Measurements from ENCODE around the gene USP13.
A peak's percentile ranks its signal among the peaks of the same experiment; 100 is the strongest.
"Not testable (repeated sequence)": the region's sequence is repeated elsewhere in the genome, so short reads cannot be mapped to it uniquely, and the experiment has no call there.

The USP13 gene, protein sequence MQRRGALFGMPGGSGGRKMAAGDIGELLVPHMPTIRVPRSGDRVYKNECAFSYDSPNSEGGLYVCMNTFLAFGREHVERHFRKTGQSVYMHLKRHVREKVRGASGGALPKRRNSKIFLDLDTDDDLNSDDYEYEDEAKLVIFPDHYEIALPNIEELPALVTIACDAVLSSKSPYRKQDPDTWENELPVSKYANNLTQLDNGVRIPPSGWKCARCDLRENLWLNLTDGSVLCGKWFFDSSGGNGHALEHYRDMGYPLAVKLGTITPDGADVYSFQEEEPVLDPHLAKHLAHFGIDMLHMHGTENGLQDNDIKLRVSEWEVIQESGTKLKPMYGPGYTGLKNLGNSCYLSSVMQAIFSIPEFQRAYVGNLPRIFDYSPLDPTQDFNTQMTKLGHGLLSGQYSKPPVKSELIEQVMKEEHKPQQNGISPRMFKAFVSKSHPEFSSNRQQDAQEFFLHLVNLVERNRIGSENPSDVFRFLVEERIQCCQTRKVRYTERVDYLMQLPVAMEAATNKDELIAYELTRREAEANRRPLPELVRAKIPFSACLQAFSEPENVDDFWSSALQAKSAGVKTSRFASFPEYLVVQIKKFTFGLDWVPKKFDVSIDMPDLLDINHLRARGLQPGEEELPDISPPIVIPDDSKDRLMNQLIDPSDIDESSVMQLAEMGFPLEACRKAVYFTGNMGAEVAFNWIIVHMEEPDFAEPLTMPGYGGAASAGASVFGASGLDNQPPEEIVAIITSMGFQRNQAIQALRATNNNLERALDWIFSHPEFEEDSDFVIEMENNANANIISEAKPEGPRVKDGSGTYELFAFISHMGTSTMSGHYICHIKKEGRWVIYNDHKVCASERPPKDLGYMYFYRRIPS

DNA sequence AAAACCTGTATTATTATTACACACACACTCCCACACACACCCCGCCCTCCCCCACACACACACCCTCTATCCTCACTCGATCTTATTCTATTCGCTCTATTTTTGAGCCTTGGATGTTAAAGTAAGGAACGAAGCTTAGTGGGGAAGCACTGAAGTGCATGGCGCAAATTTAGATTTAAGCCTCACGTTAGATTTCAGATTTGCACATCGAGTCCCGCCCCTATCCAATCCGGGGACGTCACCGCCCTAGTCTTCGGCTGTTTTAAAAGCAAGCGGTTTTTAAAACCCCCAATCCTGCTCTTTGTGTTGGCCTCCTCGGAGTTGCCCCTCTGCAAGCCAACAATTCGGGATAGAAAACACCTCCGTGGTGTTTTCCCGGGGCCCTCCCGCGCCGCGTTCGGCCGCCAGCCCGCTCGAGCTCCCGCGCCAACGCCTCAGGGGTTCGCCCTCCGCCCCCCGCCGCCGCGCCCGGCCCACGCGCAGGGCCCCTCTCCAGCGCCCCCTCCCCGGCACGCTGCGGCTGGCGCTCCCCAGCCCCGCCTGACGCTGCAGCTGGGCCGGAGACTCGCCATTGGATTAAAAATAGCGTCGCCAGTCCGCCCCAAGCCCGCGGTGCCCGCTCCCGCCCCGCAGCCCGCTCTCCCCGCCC lies at the start of gene USP13:
Gene USP13 (plus strand): TSS at position 594 of the 649 bp plus-strand sequence. CDS start 186 bp downstream, outside the sequence.
- DNase-seq = peak; percentile 88

- DNase-seq = no peak
These were observed 49.5 kb upstream of the USP13 start for GRCh38 chr3:179603321-179603720.

GRCh38 chr3:179603831-179604230 lies 49.0 kb upstream of the USP13 start:
- no peak for DNase-seq

GRCh38 chr3:179604321-179605078 lies 48.3 kb upstream of the USP13 start, which contains the start of the genes MRPL47 and NDUFB5:
Gene MRPL47 (minus strand): TSS chr3:179604638. CDS start chr3:179604624, 14 bp downstream.
Gene NDUFB5 (plus strand): TSS chr3:179604794. CDS start chr3:179604816, 22 bp downstream.
- DNase-seq = peak; percentile 95

DNA sequence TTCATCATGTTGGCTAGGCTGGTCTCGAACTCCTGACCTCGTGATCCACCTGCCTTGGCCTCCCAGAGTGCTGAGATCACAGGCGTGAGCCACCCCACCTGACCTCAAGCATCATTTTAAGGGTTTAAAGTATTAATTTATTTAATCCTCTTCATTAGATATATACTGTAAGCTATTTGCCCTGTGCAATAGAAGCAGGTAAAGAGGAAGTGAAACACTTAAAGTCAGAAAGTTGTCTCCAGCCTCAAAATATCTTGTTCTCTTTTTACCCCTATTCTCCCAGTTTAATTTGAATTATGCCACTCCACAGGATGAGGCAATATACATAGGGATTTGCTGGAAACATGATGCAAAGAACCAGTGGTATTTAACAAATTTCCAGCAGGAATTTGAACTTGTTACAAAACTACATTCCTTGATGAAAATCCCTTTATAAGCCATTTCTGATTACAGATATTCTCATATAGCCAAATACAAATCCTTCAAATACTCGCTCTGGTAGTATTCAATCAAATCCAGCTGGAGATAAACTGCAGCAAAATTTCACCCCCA lies 46.2 kb upstream of the USP13 start:
- DNase-seq = no peak

DNA sequence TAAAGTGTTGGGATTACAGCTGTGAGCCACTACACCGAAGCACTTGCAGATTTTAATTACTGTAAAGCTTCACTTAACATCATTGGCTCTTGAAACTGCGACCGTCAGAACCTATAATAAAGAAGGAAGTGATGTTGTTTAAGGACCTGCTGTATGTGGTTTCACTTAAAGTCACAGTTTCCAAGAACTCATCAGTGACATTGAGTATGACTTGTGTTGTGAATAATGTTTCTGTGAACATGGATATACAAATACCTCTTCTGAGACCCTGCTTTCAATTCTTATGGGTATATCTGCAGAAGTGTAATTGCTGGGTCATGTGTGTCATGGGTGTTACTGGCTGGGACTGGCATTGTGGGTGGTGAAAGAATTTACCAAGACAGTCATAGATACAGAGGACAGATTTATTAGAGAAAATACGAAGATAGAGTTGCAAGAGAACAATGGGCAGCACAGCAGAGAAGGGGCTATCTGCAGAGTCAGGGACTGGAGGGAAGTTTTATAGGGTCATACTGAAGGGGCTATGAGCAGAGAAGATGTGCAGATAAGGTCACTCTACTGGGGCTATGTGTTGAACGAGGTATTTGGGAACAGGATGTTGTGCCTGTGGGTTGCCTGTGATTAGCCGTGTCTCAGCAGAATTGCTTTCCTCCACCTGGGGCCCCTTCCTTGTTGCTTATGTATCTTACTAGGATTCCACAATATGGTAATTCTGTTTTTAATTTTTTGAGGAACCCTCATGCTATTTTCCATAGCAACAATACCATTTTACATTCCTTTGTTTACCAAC lies 43.7 kb upstream of the USP13 start:
- DNase-seq = no peak

GRCh38 chr3:179610066-179610465 lies 42.8 kb upstream of the USP13 start:
- DNase-seq = no peak

DNA sequence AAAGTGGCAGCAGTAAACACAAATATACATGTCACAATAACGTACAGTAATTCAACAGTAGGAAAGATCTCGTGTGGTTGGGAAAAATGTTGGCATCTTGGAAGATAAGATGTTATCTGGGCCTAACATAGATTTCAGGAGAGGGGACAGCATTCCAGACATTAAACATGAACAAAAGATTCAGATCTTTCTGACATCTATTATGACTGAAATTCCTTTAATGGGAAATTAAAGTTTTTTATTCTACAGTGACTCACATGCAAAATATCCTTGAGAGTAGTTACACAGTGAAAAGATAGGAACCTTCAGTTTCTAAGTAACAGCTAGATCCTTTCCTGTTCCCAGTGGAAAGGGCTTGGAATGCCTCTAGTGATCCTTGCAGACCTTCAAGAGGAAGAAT lies 39.0 kb upstream of the USP13 start:
- DNase-seq = peak; percentile 70

- DNase-seq = no peak
These were observed 37.2 kb upstream of the USP13 start for GRCh38 chr3:179615458-179616173.

- no peak for DNase-seq
These were observed 30.8 kb upstream of the USP13 start for GRCh38 chr3:179622023-179622422.

DNA sequence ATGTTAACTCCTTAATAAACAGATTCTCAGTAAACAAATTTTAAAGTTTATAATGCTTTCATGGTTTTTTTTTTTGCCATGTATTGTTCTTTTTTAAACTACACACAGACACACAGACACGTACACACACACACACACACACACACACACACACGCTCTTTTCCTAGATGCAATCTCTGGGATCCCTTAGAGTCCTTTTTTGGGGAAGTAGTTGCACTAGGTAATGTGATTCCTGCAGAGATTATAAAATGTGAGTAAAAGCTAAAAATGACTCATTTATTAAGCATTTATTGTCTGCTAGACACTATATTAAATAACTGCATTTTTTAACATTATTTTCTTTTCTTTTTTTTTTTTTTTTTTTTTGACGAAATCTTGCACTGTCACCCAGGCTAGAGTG lies 28.4 kb upstream of the USP13 start:
- DNase-seq = peak; percentile 75

DNA sequence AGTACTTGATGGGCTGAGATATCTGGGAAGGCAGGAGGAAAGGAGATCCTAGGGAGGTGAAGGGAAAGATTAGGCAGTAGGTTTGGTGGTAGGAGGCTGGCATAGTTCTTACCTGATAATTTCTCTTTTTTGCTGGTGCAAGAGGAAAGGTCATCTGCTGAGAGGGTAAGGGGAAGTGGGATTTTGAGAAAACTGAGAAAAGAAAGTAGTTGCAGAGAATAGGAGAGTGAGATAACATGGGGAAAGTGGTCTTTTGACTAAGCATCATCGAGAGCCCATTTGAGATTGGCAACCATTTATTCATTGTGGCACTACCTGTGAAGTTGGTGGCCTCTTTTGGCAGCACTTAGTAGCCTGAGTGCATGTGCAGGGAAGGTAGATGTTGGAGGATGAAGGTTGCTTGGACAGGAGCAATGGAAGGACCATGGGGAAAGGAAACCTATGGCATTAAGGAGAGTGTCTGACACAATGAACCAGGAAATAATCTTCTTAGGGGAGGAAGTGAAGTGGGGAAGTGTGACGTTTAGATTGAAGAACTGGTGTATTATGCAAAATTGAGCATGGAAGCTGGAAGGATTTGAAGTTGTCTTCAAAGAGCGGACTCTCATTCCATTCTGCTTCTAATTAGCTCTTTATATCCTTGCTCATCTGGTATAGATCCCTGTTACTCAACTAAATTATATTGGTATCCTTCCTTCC lies 21.9 kb upstream of the USP13 start:
- no peak for DNase-seq

DNA sequence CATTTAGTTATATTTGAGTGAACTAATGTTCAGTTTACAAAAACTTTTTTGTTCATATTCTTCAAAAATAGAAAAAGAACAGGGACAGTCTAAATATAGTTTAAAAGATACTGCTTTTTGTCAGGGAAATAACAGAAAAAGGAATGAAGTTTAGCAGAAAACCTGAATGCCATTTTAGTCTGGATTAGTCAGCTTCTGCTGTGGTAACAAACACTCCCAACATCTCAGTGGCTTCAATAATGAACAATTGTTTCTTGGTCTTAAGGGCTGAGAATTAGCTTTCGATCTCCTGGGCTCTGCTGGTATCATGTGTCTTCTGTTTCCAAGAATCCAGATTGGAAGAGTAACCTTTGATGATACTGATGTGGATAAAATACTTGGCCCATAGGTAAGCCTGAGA lies 12.4 kb upstream of the USP13 start:
- DNase-seq = no peak

DNA sequence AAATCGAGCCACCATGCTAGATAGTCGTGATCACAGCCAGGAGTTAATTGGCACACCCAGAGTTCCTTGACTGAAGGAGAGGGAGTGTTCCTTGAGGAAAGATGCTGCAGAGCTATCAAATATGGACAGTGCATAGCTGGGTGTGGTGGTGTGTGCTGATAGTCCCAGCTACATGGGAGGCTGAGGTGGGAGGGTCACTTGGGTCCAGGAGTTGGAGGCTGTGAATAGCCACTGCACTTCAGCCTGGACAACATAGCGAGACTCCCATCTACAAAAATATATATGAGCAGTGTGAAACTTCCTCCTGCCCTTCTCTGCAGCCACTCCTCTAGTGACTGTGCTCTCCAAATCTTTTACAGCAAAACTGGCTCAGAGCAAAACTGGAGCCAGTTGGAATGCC lies 10.0 kb upstream of the USP13 start:
- no peak for DNase-seq

GRCh38 chr3:179643837-179644236 lies 9.0 kb upstream of the USP13 start:
- DNase-seq = not testable (repeated sequence)

DNA sequence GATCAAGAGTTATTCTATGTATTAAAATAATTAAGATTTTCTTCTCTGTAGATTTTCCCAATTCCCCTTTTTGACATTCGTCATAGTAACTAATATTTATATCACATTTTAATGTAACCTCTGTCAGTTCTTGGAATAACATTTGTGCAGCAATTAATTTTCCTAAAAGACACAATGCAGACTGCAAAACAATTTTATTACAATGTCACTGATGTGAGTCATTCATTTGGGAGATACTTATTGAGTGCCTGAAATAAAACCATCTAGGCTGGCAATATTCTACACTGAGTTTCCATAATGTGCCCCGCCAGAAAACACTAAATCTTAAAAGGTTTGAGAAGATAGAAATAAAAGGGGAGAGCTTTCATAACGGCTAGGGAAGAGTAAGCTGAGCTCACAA lies 6.7 kb upstream of the USP13 start:
- DNase-seq = no peak

DNA sequence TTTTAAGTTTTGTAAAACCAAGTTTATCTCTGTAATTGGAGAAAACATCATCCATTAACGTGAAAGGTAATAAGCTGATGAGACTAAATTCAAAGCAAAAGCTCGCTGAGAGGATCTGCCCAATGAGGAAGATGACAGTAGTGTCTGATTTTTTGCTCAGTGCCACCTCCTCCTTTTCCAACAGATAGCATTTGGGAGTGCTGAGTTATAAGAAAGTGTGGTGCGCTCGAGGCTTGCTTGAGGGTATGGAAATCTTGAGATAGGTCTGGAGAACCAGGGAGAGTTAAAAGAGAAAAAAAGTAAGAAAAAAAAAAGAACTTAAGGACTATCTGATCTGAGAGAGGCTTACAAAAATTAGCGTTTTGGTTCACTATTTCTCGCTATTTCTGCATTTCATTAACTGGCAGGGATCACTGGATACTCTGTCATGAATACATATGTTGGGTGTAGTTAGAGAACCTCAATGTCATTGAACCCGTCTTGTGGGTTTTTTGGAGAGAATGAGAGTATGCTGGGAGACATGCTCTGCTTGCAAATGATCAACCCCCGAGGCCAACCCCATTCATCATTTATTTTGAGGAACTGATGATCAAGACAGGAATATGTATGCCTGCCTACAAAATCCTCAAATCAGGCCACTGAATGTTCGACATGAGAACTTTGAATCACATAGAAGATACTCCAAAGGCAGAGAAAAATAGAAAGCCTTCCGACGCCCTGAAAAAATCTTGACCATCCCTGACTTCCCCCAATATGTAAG lies 973 bp upstream of the USP13 start:
- no peak for DNase-seq

DNA sequence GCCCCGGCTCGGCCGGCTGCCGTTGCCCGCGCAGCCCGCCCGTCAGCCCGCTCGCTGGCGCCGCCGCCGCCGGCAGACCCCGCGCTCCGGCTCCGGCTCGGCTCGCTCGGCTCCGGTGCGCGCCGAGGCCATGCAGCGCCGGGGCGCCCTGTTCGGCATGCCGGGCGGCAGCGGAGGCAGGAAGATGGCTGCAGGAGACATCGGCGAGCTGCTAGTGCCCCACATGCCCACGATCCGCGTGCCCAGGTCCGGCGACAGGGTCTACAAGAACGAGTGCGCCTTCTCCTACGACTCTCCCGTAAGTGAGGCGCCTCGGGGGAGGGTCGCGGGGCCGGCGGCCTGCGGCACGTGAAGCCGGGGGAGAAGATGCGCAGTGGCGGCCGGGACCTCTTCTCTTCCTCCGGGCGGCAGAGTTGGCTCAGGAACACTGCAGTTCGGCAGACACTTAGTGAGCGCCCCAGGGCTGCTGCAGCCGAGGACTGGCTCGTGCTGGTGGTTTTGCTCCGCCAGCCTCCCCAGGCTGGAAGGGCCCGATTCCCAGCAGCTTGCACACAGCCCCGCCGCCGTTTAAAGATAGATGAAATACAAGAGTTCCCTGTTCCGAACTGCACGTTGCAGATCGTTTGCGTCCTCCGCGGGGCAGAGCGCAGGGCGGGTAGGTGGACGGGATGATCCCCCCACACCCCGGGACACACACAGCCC lies 407 bp downstream of the USP13 start:
- DNase-seq = peak; percentile 79
